Hematopoietic multipotent progenitor cell treated with erythropoietin and hydrocortisone succinate and interleukin-3 and kit ligand, for 15 days (in vitro differentiated cells): ENCODE results near the gene F2.
"Not testable (repeated sequence)": the region's sequence is repeated elsewhere in the genome, so short reads cannot be mapped to it uniquely, and the experiment has no call there.

Source experiments
- DNase-seq: peaks from one replicate; pipeline ENCODE4 v3.0.0-alpha.2; 2015; ENCODE audit warnings: low spot score

Gene F2

GRCh38 chr11:46719048-46719542 is at the start of gene F2:
TSS of gene F2 (plus strand) at chr11:46719213. CDS start at chr11:46719236, 23 bp downstream.
- DNase-seq, result no peak

GRCh38 chr11:46669711-46670139 is 49.3 kb upstream of the F2 start:
- DNase-seq, result peak; percentile 49

- not testable (repeated sequence) for DNase-seq
These were observed 48.5 kb upstream of the F2 start for GRCh38 chr11:46670521-46670920.

- DNase-seq, result no peak
These were observed 47.1 kb upstream of the F2 start for GRCh38 chr11:46671958-46672315.

DNA sequence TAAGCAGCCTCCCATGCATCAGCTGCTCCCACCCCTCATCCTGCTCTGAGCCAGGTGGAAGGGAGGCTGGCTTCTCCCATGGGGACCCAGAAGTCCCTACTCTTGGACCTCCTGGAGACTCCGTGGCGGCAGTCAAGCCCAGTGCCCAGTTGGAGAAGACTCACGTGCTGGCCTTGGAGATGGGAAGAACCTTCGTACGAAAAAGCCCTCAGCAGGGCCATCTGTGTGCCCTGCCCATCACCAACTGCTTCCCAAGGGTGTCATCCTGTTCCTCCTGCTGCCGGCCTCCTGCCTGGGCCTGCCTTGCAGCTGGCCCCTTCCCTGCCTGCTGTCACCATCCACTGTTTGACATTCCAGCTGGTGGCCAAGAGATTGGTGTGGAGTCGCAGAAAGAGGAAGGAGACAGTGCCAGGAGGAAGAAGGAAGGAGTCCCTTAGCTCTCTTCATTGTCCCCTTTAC is 46.6 kb upstream of the F2 start:
- no peak for DNase-seq

DNA sequence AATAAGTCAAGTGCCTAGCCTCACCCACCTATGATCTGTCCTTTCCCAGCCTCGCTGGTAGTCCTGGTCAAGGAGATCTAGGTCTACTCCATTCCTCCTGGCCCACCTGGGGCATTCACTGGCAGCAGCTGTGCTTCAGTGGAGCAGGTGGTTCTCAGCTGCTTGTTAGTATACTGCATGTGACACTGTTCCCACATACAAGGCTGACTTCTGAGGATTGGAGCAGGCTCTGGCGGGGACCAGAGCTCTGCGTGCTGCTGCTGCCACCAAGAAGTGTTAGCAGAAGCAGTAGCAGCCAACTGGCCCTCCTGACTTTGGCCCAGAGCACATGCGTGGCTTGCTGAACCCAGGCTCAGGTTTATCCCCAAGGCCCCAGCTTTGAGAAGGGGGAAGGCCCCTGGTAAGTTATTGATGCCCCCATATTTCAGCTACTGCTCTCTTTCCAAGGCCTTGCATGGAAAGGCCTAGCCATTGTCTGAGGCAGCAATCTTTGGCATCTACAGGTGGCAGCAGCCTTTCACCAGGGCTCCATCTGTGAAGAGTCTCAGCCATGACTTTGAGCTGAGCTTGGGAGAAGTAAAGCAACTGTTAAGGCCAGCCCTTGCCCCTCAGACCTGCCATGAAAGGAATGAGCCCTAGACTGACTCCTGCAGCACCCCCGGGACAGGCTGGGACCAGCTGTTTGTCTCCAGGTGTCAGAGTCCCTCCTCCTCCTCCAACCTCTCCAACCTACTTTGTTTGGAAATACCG is 45.1 kb upstream of the F2 start:
- DNase-seq, result no peak

DNA sequence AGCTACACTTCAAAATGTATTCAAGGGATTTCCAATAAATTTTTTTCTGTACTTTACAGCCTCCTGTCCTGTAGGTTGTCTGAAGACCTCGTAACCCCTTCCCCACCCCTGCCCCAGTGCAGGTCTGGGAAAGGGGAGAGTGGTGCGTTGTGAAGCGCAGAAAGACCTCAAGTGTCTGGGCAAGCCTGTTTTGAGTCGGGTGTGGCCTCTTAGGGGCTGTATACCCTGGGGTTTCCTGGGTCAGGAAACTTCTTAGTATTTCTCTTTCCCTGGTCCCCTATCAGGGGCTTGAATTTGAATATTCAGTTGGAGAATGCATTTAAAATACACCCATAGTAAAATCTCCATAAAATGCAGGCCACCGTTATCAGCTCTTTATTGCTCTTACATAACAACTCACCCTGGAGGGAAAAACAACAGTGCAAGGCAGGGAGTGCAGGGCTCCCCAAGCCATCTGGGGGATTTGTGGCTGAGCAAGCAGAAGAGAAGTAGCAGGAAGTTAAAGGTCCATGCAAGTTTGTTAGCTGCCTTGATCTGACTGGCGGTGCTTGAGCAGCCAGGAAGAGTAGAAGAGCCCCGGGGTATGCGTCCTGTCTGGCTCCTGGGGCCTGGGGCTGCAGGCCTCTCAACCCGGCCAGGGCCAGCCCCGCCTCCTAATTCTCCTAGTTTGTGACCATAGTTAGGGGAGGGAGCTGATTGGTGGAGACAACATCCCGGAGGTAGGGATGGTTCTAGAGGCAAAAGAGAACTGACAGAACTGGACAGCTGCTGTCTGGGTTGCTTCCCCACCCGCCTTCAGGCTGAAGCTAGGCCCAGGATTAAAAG is 44.3 kb upstream of the F2 start:
- DNase-seq, result no peak

DNA sequence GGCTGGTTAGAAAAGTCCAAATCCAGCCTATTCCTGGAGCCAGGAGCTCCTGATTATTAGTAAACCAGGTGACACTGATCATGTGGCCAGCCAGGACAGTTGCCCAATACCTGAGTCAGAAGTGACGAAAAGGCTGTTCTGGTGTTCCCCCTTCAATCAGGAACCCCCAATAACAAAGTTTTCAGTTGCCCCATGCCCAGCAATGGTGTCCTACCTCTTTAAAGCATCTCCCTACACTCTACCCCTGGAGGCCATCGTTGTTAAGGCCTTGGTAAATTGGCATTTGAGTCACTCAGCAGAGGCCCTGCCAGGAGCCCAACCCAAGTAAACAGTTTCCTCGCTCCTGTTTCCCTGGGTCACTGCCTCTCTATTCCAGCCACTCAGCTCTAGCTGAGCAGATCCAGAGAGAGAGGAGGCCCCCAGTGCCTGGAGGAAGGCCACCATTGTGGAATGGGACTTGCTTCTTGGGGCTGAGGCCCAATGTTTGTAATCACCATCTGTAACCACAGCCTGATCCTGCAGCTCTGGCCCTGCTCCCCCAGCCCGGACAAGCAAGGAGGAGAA is 43.6 kb upstream of the F2 start:
- DNase-seq, result no peak

- no peak for DNase-seq
These were observed 43.1 kb upstream of the F2 start for GRCh38 chr11:46675949-46676348.

DNA sequence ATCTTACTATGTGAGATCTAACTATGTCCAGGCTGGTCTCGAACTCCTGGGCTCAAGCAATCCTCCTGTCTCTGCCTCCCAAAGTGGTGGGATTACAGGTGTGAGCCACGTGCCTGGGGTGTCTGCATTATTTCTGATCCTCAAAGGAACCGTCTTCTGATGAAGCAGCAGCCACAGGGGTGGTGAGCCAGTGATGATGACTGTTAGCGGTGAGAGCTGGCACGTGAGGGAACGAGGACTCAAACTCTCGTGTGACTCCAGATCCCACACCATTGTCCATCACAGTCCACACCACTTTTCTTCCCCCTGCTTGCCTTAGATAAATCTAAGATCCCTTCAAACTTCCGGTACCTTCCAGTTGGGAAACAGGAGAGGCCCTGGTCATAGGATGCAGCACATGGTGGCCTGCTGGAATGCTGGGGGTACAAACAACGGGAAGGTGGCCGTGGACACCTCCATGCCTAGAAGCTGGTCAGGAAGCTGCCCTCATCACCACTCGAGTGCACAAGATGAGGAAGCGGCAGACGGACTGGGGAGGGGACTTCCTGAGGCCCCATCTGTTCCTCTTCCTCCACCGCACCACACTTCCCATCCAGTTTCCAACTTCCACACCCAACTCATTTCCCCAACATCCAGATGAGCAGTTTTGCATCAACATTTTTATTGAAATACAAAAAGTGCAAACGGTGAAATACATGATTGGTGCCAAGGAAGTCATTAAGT is 42.4 kb upstream of the F2 start:
- DNase-seq, result no peak

- no peak for DNase-seq
These were observed 41.8 kb upstream of the F2 start for GRCh38 chr11:46677169-46677568.

DNA sequence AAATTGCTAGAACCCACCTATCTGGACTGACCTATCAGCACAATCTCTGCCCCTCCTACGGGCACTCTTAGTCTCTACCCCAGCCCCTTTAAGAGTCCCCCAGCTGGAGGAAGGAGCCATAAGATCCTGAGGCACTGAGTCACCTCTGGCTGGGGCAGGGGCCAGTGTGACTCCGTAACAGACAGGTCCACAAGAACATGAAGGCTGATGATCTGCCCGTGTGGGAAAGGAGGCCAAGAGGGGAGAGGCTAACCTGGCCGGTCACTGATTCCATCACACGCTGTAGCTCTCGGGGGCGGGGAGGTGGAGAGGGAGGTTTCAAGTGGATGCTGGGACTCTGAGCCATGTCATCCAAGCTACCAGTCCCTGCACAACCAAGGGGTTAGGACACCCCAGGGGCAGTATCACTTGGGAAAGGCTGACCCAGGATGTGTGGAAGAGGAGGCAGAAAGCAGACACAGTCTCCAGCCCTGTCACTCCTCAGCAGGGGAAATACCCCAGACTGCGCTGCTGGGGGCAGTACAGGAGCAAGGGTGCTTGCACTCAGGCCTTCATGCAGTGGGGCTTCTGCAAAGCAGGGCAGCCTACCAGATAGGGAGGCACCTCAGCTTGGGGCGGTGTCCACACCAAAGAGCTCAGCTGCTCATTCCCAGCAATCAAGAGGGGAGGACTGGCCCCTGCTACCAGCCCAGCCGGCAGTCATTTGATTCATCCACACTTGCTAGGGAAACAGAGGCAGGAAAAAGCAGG is 40.8 kb upstream of the F2 start:
- no peak for DNase-seq

DNA sequence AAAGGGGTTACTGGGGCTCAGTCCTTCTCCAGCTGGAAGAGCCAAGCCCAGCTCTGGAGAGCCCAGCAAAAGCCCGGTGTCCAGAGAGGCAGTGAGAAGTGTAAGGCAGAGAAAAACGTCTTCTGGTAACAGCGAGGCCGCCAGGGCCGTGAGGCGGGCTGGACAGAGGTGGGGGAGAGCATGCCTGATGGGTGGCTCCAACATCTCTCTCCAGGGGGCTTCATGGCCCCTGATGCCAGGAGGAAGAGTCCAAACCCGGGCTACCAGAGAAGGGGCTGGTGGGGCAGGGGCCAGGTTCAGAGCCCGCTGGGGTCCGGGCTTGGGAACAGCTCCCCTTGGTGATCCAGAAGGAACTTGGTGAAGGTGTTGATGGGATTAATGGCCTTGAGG is 40.3 kb upstream of the F2 start:
- no peak for DNase-seq

DNA sequence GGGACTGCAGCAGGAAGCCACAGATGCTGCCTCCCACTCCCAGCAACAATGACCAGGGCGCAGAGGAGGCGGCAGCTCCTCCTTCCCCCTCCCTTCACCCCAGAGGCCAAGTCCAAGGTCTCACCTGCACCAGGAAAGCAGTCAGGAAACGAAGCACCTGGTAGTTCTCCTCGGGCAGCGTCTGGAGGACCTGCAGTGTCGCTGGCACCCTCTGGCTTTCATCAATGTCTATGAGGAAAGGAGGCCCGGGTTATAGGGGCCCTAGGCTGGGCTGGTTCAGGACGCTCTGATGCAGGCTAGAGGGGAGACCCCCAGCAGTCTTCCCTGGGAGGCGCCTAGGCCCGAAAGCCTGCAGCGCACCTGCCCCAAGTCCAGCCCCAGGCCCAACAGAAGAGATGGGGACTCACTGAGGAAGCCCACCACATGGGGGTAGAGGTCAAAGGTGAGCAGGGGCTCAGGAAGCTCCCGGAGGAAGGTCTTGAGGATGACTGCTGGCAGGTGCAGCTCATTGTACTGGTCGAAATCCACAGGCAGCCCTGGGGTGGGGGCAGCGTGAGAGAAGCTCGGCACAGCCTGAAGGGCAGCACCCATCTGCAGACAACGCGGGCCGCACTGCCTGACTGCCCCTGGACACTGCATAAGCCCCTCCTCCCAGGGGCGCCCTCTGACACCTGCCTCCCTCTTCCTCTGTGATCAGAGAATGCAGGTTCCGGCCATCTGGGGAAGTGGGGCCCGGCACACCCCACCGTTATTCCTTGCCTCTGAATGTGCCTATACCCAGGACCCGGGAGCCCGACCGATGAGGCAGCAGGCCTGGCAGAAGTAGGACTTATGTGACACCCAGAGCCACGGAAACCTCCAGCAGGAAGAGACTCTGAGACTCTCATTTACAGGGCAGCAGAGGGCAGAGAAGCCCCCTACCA is 39.5 kb upstream of the F2 start:
- no peak for DNase-seq

- DNase-seq, result no peak
These were observed 38.8 kb upstream of the F2 start for GRCh38 chr11:46680164-46680760.

- DNase-seq, result no peak
These were observed 38.2 kb upstream of the F2 start for GRCh38 chr11:46680815-46681214.

GRCh38 chr11:46681814-46682213 is 37.2 kb upstream of the F2 start:
- DNase-seq, result no peak

- no peak for DNase-seq
These were observed 36.0 kb upstream of the F2 start for GRCh38 chr11:46682773-46683752.

DNA sequence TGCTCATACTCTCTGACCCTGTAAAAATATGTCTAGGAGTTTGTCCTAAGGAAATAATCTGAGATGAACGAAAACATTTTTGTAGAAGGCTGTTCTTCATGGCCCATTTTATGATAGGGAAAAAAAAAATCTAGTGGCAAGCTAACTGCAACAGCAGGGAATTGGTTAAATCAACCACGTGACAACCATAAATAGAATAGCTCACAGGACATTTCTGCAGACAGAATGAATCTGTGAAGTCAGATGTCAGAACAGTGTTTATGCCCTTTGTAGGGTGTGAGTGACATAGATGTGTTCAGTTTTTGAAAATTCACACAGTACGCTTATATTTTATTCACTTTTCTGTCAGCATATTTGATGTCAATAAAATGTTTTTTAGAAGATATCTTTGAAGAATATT is 34.6 kb upstream of the F2 start:
- no peak for DNase-seq
